CD4-positive, CD25-positive, alpha-beta regulatory T cell (primary cell): ENCODE measurements around the gene PDIA6. TPM values are rescaled to one million over a fixed set of nuclear protein-coding genes. Genes with fewer than 3 reads are reported as not detected.

Experiments used
- ATAC-seq, 2 donors: fragments of 150-1000 bp; cut with Tn5 transposase; one replicate each; pipeline ENCODE4 v1.10.0; 2021; ENCODE audit warnings: low read depth in 2 of 2, moderate number of reproducible peaks in 2 of 2, moderate library complexity in 1 of 2
- DNase-seq, 3 donors: peaks; one replicate each; pipeline versions ENCODE4 v3.0.0 to v3.0.0-alpha.2; 2012 to 2022; ENCODE audit warnings: mixed read lengths in 1 of 3
- H3K27ac ChIP-seq: one replicate; pipeline ENCODE4 v1.7.0; 2013; ENCODE audit warnings: mild to moderate bottlenecking, low read length; ENCODE audit not compliant: insufficient read depth, poor library complexity, severe bottlenecking
- H3K27me3 ChIP-seq: one replicate; pipeline ENCODE4 v1.7.0; 2013; ENCODE audit warnings: low read length; ENCODE audit not compliant: control insufficient read depth, insufficient read depth
- H3K36me3 ChIP-seq: one replicate; pipeline ENCODE4 v1.7.0; 2013; ENCODE audit warnings: mild to moderate bottlenecking, low read length, moderate library complexity; ENCODE audit not compliant: control insufficient read depth, insufficient read depth
- H3K4me1 ChIP-seq: 2 replicates; pipeline ENCODE4 v1.7.0; 2013; ENCODE audit warnings: mild to moderate bottlenecking, low read length; ENCODE audit not compliant: insufficient read depth, control insufficient read depth, poor library complexity, severe bottlenecking
- H3K4me3 ChIP-seq: one replicate; pipeline ENCODE4 v1.7.0; 2013; ENCODE audit warnings: low read depth, mild to moderate bottlenecking, low read length, moderate library complexity
- H3K9me3 ChIP-seq, 2 experiments: 1 replicate in 1 of 2; 2 replicates in 1 of 2; pipeline ENCODE4 v1.7.0; 2013; ENCODE audit warnings: low read length in 2 of 2, mild to moderate bottlenecking in 1 of 2, moderate library complexity in 1 of 2; ENCODE audit not compliant: control insufficient read depth in 2 of 2
- H3K27ac Mint-ChIP-seq, 3 donors: one replicate each; pipeline ENCODE4 v1.8.0; 2020 to 2022; ENCODE audit warnings: mild to moderate bottlenecking in 3 of 3, mixed read lengths in 3 of 3, moderate library complexity in 2 of 3
- H3K27me3 Mint-ChIP-seq: one replicate; pipeline ENCODE4 v1.8.0; 2022; ENCODE audit warnings: mild to moderate bottlenecking, mixed read lengths
- H3K36me3 Mint-ChIP-seq: one replicate; pipeline ENCODE4 v1.8.0; 2020; ENCODE audit warnings: mixed read lengths
- H3K4me1 Mint-ChIP-seq, 4 donors: one replicate each; pipeline ENCODE4 v1.8.0; 2020 to 2022; ENCODE audit warnings: mixed read lengths in 4 of 4, mild to moderate bottlenecking in 1 of 4
- H3K4me3 Mint-ChIP-seq, 4 donors: one replicate each; pipeline ENCODE4 v1.8.0; 2020 to 2022; ENCODE audit warnings: mild to moderate bottlenecking in 4 of 4, mixed read lengths in 4 of 4, moderate library complexity in 3 of 4
- H3K9me3 Mint-ChIP-seq, 7 donors: one replicate each; pipeline ENCODE4 v1.8.0; 2020 to 2022; ENCODE audit warnings: mixed read lengths in 7 of 7, mild to moderate bottlenecking in 3 of 7, moderate library complexity in 2 of 7
- polyA plus RNA-seq, 4 donors: library from polyadenylated mRNA; unstranded; fragments of 300-500 nt; fragmentation: Illumina TruSeq; gene quantifications; one replicate each; pipeline ENCODE4 v1.2.3, GENCODE V29; 2021
- total RNA-seq: library from RNA; stranded (reverse); gene quantifications from one replicate; pipeline ENCODE4 v1.2.3, GENCODE V29; 2022

PDIA6 gene
- total and polyA plus RNA-seq, 5 donors from 2014 or later, result 48.0 to 186 (median 116) TPM

DNA sequence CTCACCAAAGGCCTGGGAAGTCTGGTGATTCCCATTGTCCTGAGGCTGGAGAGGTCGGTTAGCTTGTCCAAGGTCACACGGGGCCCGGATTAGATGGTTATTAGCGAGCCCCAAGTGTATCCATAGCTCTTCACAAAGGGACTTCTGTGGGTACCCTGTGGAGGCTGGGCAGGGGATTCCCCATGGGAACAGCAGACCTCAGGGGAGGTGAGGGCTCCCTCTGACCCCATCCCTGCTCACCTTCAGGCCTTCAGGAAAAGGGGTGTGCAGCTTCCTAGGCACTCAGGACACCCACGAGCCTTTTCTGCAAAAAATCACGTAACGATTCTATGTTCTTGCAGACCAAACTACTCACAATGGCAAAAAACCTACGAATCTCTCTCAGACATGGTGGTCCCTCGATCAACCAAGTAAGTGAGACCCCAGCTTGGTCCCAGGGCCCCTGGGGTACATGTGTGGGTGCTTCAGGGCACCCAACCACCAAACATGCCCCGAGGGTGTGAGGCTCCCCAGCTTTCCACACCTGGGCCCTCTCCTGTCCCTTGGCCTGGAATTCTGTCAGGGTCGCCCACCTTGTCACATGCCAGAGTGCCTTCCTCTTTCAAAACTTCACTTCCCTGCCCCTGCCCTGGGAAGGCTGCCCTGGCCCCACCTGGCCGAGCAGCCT lies 40.3 kb downstream of the PDIA6 start:
- no peaks in the 10 kb centered on the region for H3K4me1 ChIP-seq
- Mint-ChIP-seq H3K4me1 (no peaks in the 10 kb centered on the region), H3K9me3 (no peaks in the 10 kb centered on the region), H3K4me3 (no peak overlapping the region), H3K27me3 (no peaks in the 10 kb centered on the region), H3K36me3 (no peaks in the 10 kb centered on the region), H3K27ac (no peak overlapping the region)
- DNase-seq (no peak), ATAC-seq (no peak)
- no peak overlapping the region for H3K4me3 ChIP-seq
- no peaks in the 10 kb centered on the region for H3K27me3 ChIP-seq
- H3K27ac ChIP-seq, result no peak overlapping the region
- H3K36me3 ChIP-seq, result no peaks in the 10 kb centered on the region
- H3K9me3 ChIP-seq, result no peaks in the 10 kb centered on the region

DNA sequence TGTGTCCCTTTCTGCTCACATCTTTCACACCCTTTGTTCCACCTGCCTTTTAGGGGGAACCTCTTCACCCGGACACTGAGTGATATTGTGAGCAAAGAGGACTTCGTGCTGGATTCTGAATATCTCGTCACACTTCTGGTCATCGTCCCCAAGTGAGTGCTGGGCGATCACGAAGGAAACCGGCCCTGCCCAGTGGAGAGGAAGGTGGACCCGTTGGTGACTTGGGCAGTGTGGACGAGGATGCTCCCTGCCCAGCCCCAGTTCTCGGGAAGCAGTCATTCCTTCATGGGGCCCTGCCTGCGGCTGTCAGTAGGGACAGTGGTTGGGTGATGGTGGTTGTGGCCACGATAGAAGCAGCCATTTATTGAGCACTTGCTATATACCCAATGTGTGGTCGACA lies 40.8 kb downstream of the PDIA6 start:
- H3K27ac Mint-ChIP-seq, result no peak overlapping the region
- no peaks in the 10 kb centered on the region for H3K9me3 Mint-ChIP-seq
- Histone ChIP-seq H3K9me3 (no peaks in the 10 kb centered on the region), H3K36me3 (no peaks in the 10 kb centered on the region), H3K27me3 (no peaks in the 10 kb centered on the region), H3K4me1 (no peaks in the 10 kb centered on the region), H3K4me3 (no peak overlapping the region), H3K27ac (no peak overlapping the region)
- H3K4me1 Mint-ChIP-seq, result no peaks in the 10 kb centered on the region
- H3K36me3 Mint-ChIP-seq, result no peaks in the 10 kb centered on the region
- DNase-seq (no peak), ATAC-seq (no peak)
- no peak overlapping the region for H3K4me3 Mint-ChIP-seq
- no peaks in the 10 kb centered on the region for H3K27me3 Mint-ChIP-seq

DNA sequence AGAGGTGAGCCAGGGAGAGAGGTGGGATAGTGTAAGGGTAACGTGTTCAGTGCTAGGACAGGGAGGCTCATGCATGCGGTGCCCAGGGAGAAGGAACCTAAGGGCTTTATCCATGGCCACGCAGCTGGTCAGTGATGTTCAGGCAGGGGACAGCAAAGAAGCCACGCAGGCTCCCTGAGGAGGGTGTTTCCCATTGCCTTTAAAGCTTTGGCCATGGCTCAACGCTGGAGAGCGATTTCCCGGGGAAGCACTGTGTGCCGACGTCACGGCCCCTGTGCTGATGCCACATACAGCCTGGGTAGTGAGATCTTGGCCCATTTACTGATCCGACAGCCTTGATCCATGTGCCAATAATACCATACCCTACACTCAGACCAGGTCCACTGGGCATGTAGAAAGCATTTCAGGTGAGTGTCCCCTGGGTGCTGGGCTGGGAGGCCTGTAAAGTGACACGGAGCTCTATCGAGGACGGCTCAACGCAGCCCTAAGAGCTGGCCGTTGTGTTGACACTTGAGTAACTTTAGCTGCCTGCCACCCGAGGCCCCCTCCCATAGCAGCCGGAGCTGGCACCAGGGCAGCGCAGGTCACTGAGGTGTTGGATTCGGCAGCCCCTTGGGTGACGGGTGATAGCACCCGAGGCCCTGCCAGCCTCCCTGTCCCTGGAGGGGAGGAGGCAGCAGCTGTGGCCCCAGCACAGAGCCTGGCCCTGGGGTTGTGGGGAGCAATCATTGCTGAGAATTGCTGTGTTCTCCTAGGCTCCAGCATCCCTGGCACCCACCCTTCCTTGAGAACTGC lies 41.4 kb downstream of the PDIA6 start:
- no peak overlapping the region for H3K27ac Mint-ChIP-seq
- Histone ChIP-seq H3K4me1 (no peaks in the 10 kb centered on the region), H3K27me3 (no peaks in the 10 kb centered on the region), H3K36me3 (no peaks in the 10 kb centered on the region), H3K4me3 (no peak overlapping the region), H3K9me3 (no peaks in the 10 kb centered on the region), H3K27ac (no peak overlapping the region)
- ATAC-seq (no peak), DNase-seq (no peak)
- H3K27me3 Mint-ChIP-seq, result no peaks in the 10 kb centered on the region
- no peak overlapping the region for H3K4me3 Mint-ChIP-seq
- no peaks in the 10 kb centered on the region for H3K4me1 Mint-ChIP-seq
- no peaks in the 10 kb centered on the region for H3K9me3 Mint-ChIP-seq
- no peaks in the 10 kb centered on the region for H3K36me3 Mint-ChIP-seq

DNA sequence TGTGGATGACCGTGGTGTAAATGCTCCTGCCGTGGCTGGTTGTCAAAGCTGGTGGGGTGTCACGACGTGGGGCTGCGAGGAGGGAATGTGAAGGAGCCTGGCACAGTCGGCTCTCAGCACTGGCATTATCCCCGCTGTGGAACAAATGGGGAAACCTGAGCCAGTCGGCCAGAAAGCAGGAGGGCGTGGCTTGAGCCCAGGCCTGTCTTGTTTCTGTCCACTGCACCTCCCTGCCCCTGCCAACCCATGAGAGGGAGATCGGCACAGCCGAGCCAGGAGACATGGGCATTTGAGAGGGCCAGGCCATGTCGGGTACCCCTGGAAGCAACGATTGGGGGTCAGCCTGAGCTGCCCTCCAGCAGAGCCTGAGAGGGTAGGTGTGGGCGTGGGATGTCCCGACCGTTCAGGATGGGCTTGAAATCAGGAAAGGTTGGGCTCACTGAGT lies 44.5 kb downstream of the PDIA6 start:
- Mint-ChIP-seq H3K27me3 (no peaks in the 10 kb centered on the region), H3K9me3 (no peaks in the 10 kb centered on the region), H3K27ac (no peak overlapping the region), H3K4me3 (no peak overlapping the region), H3K4me1 (no peaks in the 10 kb centered on the region), H3K36me3 (no peaks in the 10 kb centered on the region)
- no peak overlapping the region for H3K4me3 ChIP-seq
- no peaks in the 10 kb centered on the region for H3K36me3 ChIP-seq
- H3K9me3 ChIP-seq, result no peaks in the 10 kb centered on the region
- H3K4me1 ChIP-seq, result no peaks in the 10 kb centered on the region
- H3K27me3 ChIP-seq, result no peaks in the 10 kb centered on the region
- no peak for ATAC-seq
- no peak overlapping the region for H3K27ac ChIP-seq
- DNase-seq, result no peak

GRCh38 chr2:10765914-10766313 lies 46.7 kb downstream of the PDIA6 start:
- H3K36me3 Mint-ChIP-seq, result no peaks in the 10 kb centered on the region
- H3K4me1 Mint-ChIP-seq, result no peaks in the 10 kb centered on the region
- no peak overlapping the region for H3K4me3 Mint-ChIP-seq

DNA sequence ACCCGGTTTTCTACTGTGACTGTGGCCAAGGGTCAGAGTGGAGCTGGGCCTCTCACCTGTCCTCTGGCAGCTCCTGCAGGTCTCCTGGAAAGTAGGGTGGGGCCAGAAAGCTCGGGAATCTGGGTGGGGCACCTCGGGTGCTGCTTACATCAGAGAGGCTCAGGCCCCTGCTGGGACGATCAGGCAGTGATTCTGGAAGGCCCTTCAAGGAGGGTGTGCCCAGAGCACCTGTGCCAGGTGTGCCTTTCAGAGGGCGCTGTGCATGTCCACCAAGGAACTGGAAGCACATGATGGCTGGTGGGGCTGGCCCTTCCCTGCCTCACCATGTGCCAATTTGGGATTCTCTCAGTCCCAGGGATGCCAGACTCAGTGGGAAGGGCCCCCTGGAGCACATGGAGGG lies 47.1 kb downstream of the PDIA6 start:
- Histone ChIP-seq H3K27ac (no peak overlapping the region), H3K27me3 (no peaks in the 10 kb centered on the region), H3K36me3 (no peaks in the 10 kb centered on the region), H3K9me3 (no peaks in the 10 kb centered on the region), H3K4me3 (no peak overlapping the region), H3K4me1 (no peaks in the 10 kb centered on the region)
- Mint-ChIP-seq H3K27me3 (no peaks in the 10 kb centered on the region), H3K9me3 (no peaks in the 10 kb centered on the region), H3K36me3 (no peaks in the 10 kb centered on the region), H3K27ac (no peak overlapping the region), H3K4me1 (no peaks in the 10 kb centered on the region), H3K4me3 (no peak overlapping the region)
- DNase-seq (no peak), ATAC-seq (no peak)

More at GRCh38 chr2:10765914-10766313, 46.7 kb downstream of the PDIA6 start:
- no peaks in the 10 kb centered on the region for H3K9me3 Mint-ChIP-seq
- no peak for DNase-seq
- no peaks in the 10 kb centered on the region for H3K27me3 Mint-ChIP-seq
- no peak for ATAC-seq
- no peak overlapping the region for H3K27ac Mint-ChIP-seq
- no peaks in the 10 kb centered on the region for H3K36me3 ChIP-seq
- H3K4me3 ChIP-seq, result no peak overlapping the region
- no peaks in the 10 kb centered on the region for H3K27me3 ChIP-seq
- no peak overlapping the region for H3K27ac ChIP-seq
- H3K4me1 ChIP-seq, result no peaks in the 10 kb centered on the region
- H3K9me3 ChIP-seq, result no peaks in the 10 kb centered on the region

DNA sequence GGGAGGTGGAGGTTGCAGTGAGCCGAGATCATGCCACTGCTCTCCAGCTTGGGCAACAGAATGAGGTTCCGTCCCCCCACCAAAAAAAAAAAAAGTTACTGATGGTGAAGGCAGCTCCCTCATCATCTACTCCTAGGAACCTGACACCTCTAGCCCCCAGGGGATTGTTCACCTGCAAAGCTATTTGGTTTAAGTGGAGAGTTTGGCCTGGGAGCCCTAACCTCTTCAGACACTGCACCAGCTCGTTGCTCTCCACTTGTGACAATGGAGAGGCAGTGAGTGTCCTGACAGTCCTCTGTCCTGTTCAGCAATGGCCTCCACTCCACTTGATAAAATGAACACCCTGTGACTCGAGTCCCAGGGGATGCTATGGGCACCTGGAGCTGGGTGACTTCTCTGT lies 47.7 kb downstream of the PDIA6 start:
- no peaks in the 10 kb centered on the region for H3K36me3 ChIP-seq
- no peaks in the 10 kb centered on the region for H3K27me3 ChIP-seq
- no peaks in the 10 kb centered on the region for H3K27me3 Mint-ChIP-seq
- no peak overlapping the region for H3K4me3 ChIP-seq
- DNase-seq, result no peak
- no peak overlapping the region for H3K27ac ChIP-seq
- no peaks in the 10 kb centered on the region for H3K9me3 Mint-ChIP-seq
- H3K36me3 Mint-ChIP-seq, result no peaks in the 10 kb centered on the region
- H3K4me1 ChIP-seq, result no peaks in the 10 kb centered on the region
- H3K9me3 ChIP-seq, result no peaks in the 10 kb centered on the region
- no peak for ATAC-seq
- H3K4me3 Mint-ChIP-seq, result no peak overlapping the region
- no peak overlapping the region for H3K27ac Mint-ChIP-seq
- H3K4me1 Mint-ChIP-seq, result no peaks in the 10 kb centered on the region
